Measurements from ENCODE around the gene PRKAG3.

DNA sequence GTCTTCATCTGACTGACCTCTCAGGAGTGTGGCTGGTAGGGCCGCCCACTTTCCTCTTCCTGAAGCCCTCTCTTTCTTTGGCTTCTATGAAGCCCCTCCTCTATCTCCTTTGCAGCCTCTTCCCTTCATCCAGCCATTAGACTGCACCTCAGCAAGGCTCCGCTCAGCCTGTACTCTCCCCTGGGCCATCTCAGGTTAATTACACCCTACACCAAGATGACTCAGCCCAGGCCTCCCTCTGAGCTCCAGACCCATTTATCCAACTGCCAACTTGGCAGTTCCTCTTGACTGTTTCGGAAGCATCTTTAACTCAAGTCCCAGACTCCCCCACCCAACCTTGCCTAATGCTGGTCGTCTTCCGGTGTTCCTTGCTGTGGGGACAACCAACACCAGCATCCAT, 22.2 kb upstream of the PRKAG3 start:
- no peak for TF ChIP-seq POLR2A (IDR thresholded peaks at IDR 0.05)
- TF ChIP-seq, protein P1, sequence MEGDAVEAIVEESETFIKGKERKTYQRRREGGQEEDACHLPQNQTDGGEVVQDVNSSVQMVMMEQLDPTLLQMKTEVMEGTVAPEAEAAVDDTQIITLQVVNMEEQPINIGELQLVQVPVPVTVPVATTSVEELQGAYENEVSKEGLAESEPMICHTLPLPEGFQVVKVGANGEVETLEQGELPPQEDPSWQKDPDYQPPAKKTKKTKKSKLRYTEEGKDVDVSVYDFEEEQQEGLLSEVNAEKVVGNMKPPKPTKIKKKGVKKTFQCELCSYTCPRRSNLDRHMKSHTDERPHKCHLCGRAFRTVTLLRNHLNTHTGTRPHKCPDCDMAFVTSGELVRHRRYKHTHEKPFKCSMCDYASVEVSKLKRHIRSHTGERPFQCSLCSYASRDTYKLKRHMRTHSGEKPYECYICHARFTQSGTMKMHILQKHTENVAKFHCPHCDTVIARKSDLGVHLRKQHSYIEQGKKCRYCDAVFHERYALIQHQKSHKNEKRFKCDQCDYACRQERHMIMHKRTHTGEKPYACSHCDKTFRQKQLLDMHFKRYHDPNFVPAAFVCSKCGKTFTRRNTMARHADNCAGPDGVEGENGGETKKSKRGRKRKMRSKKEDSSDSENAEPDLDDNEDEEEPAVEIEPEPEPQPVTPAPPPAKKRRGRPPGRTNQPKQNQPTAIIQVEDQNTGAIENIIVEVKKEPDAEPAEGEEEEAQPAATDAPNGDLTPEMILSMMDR (IDR thresholded peaks at IDR 0.05): no peak
